PC-3 (cell line): ENCODE data around the gene STK31. TPM values are rescaled to one million over a fixed set of nuclear protein-coding genes. Genes with fewer than 3 reads are reported as not detected.

Experiments used
- ATAC-seq: fragments of 200-7000 bp; cut with Tn5 transposase; 2 replicates; pipeline ENCODE4 v1.9.1; 2020; ENCODE audit warnings: mild to moderate bottlenecking, moderate library complexity
- BruUV-seq: library from RNA; stranded (reverse); fragments of 400-500 nt; replicated peaks from 2 replicates; lab custom pipeline; 2021; lab: Mats Ljungman, UMichigan
- CTCF ChIA-PET: fragments of 300-600 bp; sonication (Branson Sonifier 250); formaldehyde crosslinking; loops from one replicate; lab custom pipeline; 2022; ENCODE audit warnings: antibody characterized with exemption; lab: Charles Lee
- POLR2A ChIA-PET: fragments of 300-600 bp; sonication (Branson Sonifier 250); formaldehyde crosslinking; loops from one replicate; lab custom pipeline; 2022; ENCODE audit warnings: antibody characterized with exemption; ENCODE audit not compliant: unreplicated experiment; lab: Charles Lee
- DNase-seq: peaks from one replicate; pipeline ENCODE4 v3.0.0-alpha.2; 2015
- H2AFZ ChIP-seq: fragments of 300-600 bp; sonication (generic); 2 replicates; pipeline ENCODE4 v1.6.0; 2016; ENCODE audit warnings: antibody characterized with exemption, low read length
- H3F3A ChIP-seq: fragments of 300-600 bp; sonication (generic); one replicate; pipeline ENCODE4 v1.6.0; 2017; ENCODE audit warnings: antibody characterized with exemption, low read length, control low read depth, mild to moderate bottlenecking; ENCODE audit not compliant: unreplicated experiment
- H3K27ac ChIP-seq: fragments of 300-600 bp; sonication (generic); 2 replicates; pipeline ENCODE4 v1.5.1; 2016; ENCODE audit warnings: mild to moderate bottlenecking, low read length
- H3K27me3 ChIP-seq: fragments of 300-600 bp; sonication (generic); 2 replicates; pipeline ENCODE4 v1.6.1; 2016; ENCODE audit warnings: low read length, mixed read lengths
- H3K36me3 ChIP-seq: fragments of 300-600 bp; sonication (generic); 2 replicates; pipeline ENCODE4 v1.6.1; 2016; ENCODE audit warnings: low read depth, mixed run types, low read length, mixed read lengths
- H3K4me1 ChIP-seq: fragments of 300-600 bp; sonication (generic); 2 replicates; pipeline ENCODE4 v1.5.1; 2016; ENCODE audit warnings: low read length; ENCODE audit not compliant: insufficient read depth
- H3K4me2 ChIP-seq: fragments of 300-600 bp; sonication (generic); 2 replicates; pipeline ENCODE4 v1.6.0; 2016; ENCODE audit warnings: low read length
- H3K4me3 ChIP-seq: fragments of 300-600 bp; sonication (generic); 2 replicates; pipeline ENCODE4 v1.5.1; 2016; ENCODE audit warnings: mild to moderate bottlenecking, low read length, mixed read lengths
- H3K79me2 ChIP-seq: fragments of 300-600 bp; sonication (generic); 2 replicates; pipeline ENCODE4 v1.6.1; 2017; ENCODE audit warnings: low read length, mixed read lengths
- H3K9ac ChIP-seq: fragments of 300-600 bp; sonication (generic); 2 replicates; pipeline ENCODE4 v1.6.0; 2016; ENCODE audit warnings: mild to moderate bottlenecking, low read length
- H3K9me2 ChIP-seq: fragments of 300-600 bp; sonication (generic); replicated peaks from 2 replicates; pipeline ENCODE4 v1.6.1; 2016; ENCODE audit warnings: mixed run types, low read length, mixed read lengths
- H3K9me3 ChIP-seq: fragments of 300-600 bp; sonication (generic); 2 replicates; pipeline ENCODE4 v1.6.1; 2016; ENCODE audit warnings: low read length, mixed read lengths
- H4K20me1 ChIP-seq: fragments of 300-600 bp; sonication (generic); 2 replicates; pipeline ENCODE4 v1.6.1; 2016; ENCODE audit warnings: low read length, mixed read lengths
- CTCF ChIP-seq: fragments of 300-600 bp; sonication (generic); conservative IDR thresholded peaks from 2 replicates; pipeline ENCODE4 v1.5.1; 2017; ENCODE audit warnings: antibody characterized with exemption, low read depth, mild to moderate bottlenecking, low read length
- EZH2 ChIP-seq: fragments of 300-600 bp; sonication (generic); IDR thresholded peaks from one replicate; pipeline ENCODE4 v1.6.1; 2017; ENCODE audit warnings: antibody characterized with exemption, mild to moderate bottlenecking, low read length; ENCODE audit not compliant: unreplicated experiment
- EZH2phosphoT487 ChIP-seq: fragments of 300-600 bp; sonication (generic); IDR thresholded peaks from 2 replicates; pipeline ENCODE4 v1.6.1; 2018; ENCODE audit warnings: mild to moderate bottlenecking, antibody characterized with exemption, low read length, borderline replicate concordance
- intact Hi-C: fragments of 100-400 bp; cut with micrococcal nuclease; formaldehyde crosslinking; loops from 2 replicates; pipeline ENCODE4 v1.9.0; 2023
- total RNA-seq: library from RNA; depleted of rRNA; stranded (reverse); fragments of >200 nt; gene quantifications from 2 replicates; pipeline ENCODE4 v1.2.3, GENCODE V29; 2014

STK31 gene
- total RNA-seq, 1 experiment from 2014 or later = 1.6 TPM

- no peak overlapping the region for H3K4me3 ChIP-seq
- H3F3A ChIP-seq = no peaks in the 10 kb centered on the region
- BruUV-seq = no TSS peak
- no peak for DNase-seq
- no peaks in the 10 kb centered on the region for H3K9me3 ChIP-seq
- H4K20me1 ChIP-seq = no peaks in the 10 kb centered on the region
- H3K27me3 ChIP-seq = no peaks in the 10 kb centered on the region
- H3K4me1 ChIP-seq = no peaks in the 10 kb centered on the region
- H2AFZ ChIP-seq = no peak overlapping the region
- POLR2A ChIA-PET = no interaction called here
- intact Hi-C loops = no loop called here
- H3K9me2 ChIP-seq = no peaks in the 10 kb centered on the region
- TF ChIP-seq EZH2 (no peak), CTCF (no peak), EZH2phosphoT487 (no peak)
- CTCF ChIA-PET = no interaction called here
- no peak overlapping the region for H3K9ac ChIP-seq
- no peaks in the 10 kb centered on the region for H3K79me2 ChIP-seq
- no peaks in the 10 kb centered on the region for H3K36me3 ChIP-seq
- ATAC-seq = no peak
- H3K4me2 ChIP-seq = no peak overlapping the region
- no peak overlapping the region for H3K27ac ChIP-seq
Measured at GRCh38 chr7:23791721-23792120, 81.7 kb downstream of the STK31 start.

GRCh38 chr7:23802720-23803397, 92.8 kb downstream of the STK31 start:
- intact Hi-C loops = no loop called here
- no TSS peak for BruUV-seq
- DNase-seq = no peak
- no peaks in the 10 kb centered on the region for H3K27me3 ChIP-seq
- ChIA-PET CTCF (no interaction called here), POLR2A (no interaction called here)
- no peak overlapping the region for H3K4me2 ChIP-seq
- no peaks in the 10 kb centered on the region for H4K20me1 ChIP-seq
- H3K9me3 ChIP-seq = no peaks in the 10 kb centered on the region
- no peak overlapping the region for H2AFZ ChIP-seq
- no peak overlapping the region for H3K4me3 ChIP-seq
- H3K4me1 ChIP-seq = no peaks in the 10 kb centered on the region
- no peak overlapping the region for H3K27ac ChIP-seq
- H3K36me3 ChIP-seq = no peaks in the 10 kb centered on the region
- ATAC-seq = no peak
- no peak for TF ChIP-seq EZH2phosphoT487
- TF ChIP-seq CTCF = no peak
- TF ChIP-seq EZH2 = no peak
- no peak overlapping the region for H3K9ac ChIP-seq
- H3K9me2 ChIP-seq = no peaks in the 10 kb centered on the region
- H3K79me2 ChIP-seq = no peaks in the 10 kb centered on the region
- no peaks in the 10 kb centered on the region for H3F3A ChIP-seq

GRCh38 chr7:23804707-23805106, 94.7 kb downstream of the STK31 start:
- no peak overlapping the region for H3K27ac ChIP-seq
- H2AFZ ChIP-seq = no peak overlapping the region
- H3K9me2 ChIP-seq = no peaks in the 10 kb centered on the region
- H3K4me2 ChIP-seq = no peak overlapping the region
- TF ChIP-seq CTCF (no peak), EZH2phosphoT487 (no peak), EZH2 (no peak)
- POLR2A ChIA-PET = no interaction called here
- H3K79me2 ChIP-seq = no peaks in the 10 kb centered on the region
- no peaks in the 10 kb centered on the region for H3F3A ChIP-seq
- no peaks in the 10 kb centered on the region for H3K27me3 ChIP-seq
- H3K4me1 ChIP-seq = no peaks in the 10 kb centered on the region
- no peaks in the 10 kb centered on the region for H4K20me1 ChIP-seq
- no peak for DNase-seq
- CTCF ChIA-PET = no interaction called here
- H3K9me3 ChIP-seq = no peaks in the 10 kb centered on the region
- intact Hi-C loops = no loop called here
- no peaks in the 10 kb centered on the region for H3K36me3 ChIP-seq
- H3K4me3 ChIP-seq = no peak overlapping the region
- no TSS peak for BruUV-seq
- no peak overlapping the region for H3K9ac ChIP-seq
- no peak for ATAC-seq
